HEK293T (cell line): ENCODE data around the gene SLC19A1.
A peak's percentile ranks its signal among the peaks of the same experiment; 100 is the strongest.

ENCODE experiments used
- CTCF ChIA-PET: fragments of 350-600 bp; formaldehyde crosslinking; extraction: SDS; loops from one replicate; lab custom pipeline; 2021; ENCODE audit warnings: antibody characterized with exemption, inconsistent platforms; lab: Yijun Ruan, JAX
- POLR2A ChIA-PET: fragments of 350-600 bp; formaldehyde crosslinking; extraction: SDS; loops from one replicate; lab custom pipeline; 2020; ENCODE audit warnings: antibody characterized with exemption, inconsistent platforms; lab: Yijun Ruan, JAX
- DNase-seq: peaks from one replicate; pipeline ENCODE4 v3.0.0; 2012; ENCODE audit warnings: mixed read lengths; ENCODE audit errors: extremely low spot score
- ARNT ChIP-seq: fragments of 450-650 bp; IDR thresholded peaks from 2 replicates; pipeline ENCODE4 v1.6.1; 2017; ENCODE audit warnings: mild to moderate bottlenecking
- BHLHE40 ChIP-seq: fragments of 450-650 bp; IDR thresholded peaks from 2 replicates; pipeline ENCODE4 v1.6.1; 2016; ENCODE audit warnings: mild to moderate bottlenecking, moderate library complexity, borderline replicate concordance
- CTBP1 ChIP-seq: fragments of 450-650 bp; IDR thresholded peaks from 2 replicates; pipeline ENCODE4 v1.6.1; 2016; ENCODE audit warnings: borderline replicate concordance
- ELF4 ChIP-seq: fragments of 450-650 bp; IDR thresholded peaks from 2 replicates; pipeline ENCODE4 v1.6.1; 2017; ENCODE audit warnings: antibody characterized with exemption
- FOXA1 ChIP-seq: fragments of 450-650 bp; IDR thresholded peaks from 2 replicates; pipeline ENCODE4 v1.6.1; 2016; ENCODE audit warnings: mild to moderate bottlenecking
- FOXK2 ChIP-seq: fragments of 450-650 bp; IDR thresholded peaks from 2 replicates; pipeline ENCODE4 v1.6.1; 2016; ENCODE audit warnings: mild to moderate bottlenecking
- FOXM1 ChIP-seq: fragments of 450-650 bp; IDR thresholded peaks from 2 replicates; pipeline ENCODE4 v1.6.1; 2017; ENCODE audit warnings: mild to moderate bottlenecking, borderline replicate concordance
- HDGF ChIP-seq: fragments of 450-650 bp; IDR thresholded peaks from 2 replicates; pipeline ENCODE4 v1.6.1; 2017; ENCODE audit warnings: antibody characterized with exemption, borderline replicate concordance
- L3MBTL2 ChIP-seq: fragments of 450-650 bp; conservative IDR thresholded peaks from 2 replicates; pipeline ENCODE4 v1.6.1; 2016; ENCODE audit warnings: mild to moderate bottlenecking
- LEF1 ChIP-seq: fragments of 450-650 bp; IDR thresholded peaks from 2 replicates; pipeline ENCODE4 v1.6.1; 2017; ENCODE audit warnings: mild to moderate bottlenecking, borderline replicate concordance
- NFRKB ChIP-seq: fragments of 450-650 bp; IDR thresholded peaks from 2 replicates; pipeline ENCODE4 v1.6.1; 2016; ENCODE audit warnings: mild to moderate bottlenecking, moderate library complexity
- SP1 ChIP-seq: fragments of 450-650 bp; IDR thresholded peaks from 2 replicates; pipeline ENCODE4 v1.6.1; 2017
- SUZ12 ChIP-seq: fragments of 450-650 bp; IDR thresholded peaks from 2 replicates; pipeline ENCODE4 v1.6.1; 2016; ENCODE audit warnings: mild to moderate bottlenecking
- TARDBP ChIP-seq: fragments of 450-650 bp; IDR thresholded peaks from 2 replicates; pipeline ENCODE4 v1.6.1; 2016
- ZNF384 ChIP-seq: fragments of 450-650 bp; IDR thresholded peaks from 2 replicates; pipeline ENCODE4 v1.6.1; 2016
- TF ChIP-seq, protein P1 (sequence below): fragments of 450-650 bp; IDR thresholded peaks from 2 replicates; pipeline ENCODE4 v1.6.1; 2016

SLC19A1 gene

DNA sequence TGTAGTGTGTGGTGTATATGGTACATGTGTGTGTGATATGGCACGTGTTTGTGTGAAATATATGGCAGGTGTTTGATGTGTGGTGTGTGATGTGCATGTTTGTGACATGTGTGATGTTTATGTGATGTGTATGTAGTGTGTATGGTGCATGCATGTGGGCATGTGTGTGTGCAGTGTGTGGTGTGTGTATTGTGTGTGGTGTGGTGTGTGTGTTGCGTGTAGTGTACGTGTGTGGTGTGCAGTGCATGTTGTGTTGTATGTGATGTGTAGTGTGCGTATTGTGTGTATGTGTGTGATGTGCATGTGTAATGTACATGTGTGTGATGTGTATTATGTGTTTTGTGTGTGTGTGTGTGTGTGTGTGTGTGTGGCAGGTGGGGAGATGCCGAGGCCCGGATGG, 65.7 kb downstream of the SLC19A1 start:
- ChIA-PET POLR2A (no interaction called here), CTCF (no interaction called here)
- no peak for DNase-seq
- TF ChIP-seq, protein P1, sequence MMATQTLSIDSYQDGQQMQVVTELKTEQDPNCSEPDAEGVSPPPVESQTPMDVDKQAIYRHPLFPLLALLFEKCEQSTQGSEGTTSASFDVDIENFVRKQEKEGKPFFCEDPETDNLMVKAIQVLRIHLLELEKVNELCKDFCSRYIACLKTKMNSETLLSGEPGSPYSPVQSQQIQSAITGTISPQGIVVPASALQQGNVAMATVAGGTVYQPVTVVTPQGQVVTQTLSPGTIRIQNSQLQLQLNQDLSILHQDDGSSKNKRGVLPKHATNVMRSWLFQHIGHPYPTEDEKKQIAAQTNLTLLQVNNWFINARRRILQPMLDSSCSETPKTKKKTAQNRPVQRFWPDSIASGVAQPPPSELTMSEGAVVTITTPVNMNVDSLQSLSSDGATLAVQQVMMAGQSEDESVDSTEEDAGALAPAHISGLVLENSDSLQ = no peak
- TF ChIP-seq SP1 = no peak
- TF ChIP-seq CTBP1 = 0 out of 2 replicates have a peak, but pooled peaks have one; percentile 31
- no peak for TF ChIP-seq HDGF
- TF ChIP-seq ZNF384 = no peak
- no peak for TF ChIP-seq L3MBTL2
- no peak for TF ChIP-seq ELF4
- peak; percentile 84 for TF ChIP-seq TARDBP
- no peak for TF ChIP-seq FOXK2
- TF ChIP-seq FOXM1 = no peak
- no peak for TF ChIP-seq ARNT
- TF ChIP-seq NFRKB = no peak
- TF ChIP-seq FOXA1 = no peak
- no peak for TF ChIP-seq LEF1

DNA sequence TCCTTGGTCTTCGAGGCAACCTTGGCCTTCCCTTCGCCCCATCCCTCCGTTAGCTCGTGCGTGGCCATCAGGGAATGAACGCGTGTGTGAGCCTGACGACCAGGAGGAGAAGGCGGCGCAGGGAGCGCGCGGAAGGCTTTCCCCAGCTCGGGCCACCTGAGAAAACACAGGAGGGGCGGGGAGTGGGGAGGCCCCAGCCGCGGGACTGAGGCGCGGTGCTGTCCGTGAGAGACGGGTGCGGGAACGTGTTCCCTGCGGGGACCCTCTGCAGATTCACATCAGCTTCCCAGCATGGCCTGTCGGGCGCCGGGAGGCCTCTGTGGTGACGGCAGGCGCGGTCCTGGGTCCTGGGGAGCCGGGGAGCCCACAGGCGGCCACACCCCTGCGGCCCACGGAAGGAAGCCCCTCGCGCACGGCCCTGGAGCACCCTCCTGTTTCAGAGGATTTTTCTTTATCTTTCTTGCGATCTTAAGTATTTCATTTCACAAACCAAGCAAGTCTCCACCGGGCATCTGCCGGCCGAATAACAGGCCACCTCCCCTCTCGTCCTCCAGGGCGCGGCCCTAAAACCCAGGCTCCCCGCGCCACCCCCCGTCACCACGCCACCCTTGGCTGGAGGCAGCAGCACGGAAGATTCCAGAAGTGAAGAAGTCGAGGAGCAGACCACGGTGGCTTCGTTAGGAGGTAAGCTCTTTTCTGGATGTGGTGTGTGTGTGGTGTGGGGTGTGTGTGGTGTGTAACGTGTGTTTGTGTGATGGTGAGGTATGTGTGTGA, 66.3 kb downstream of the SLC19A1 start:
- ChIA-PET POLR2A (no interaction called here), CTCF (no interaction called here)
- no peak for TF ChIP-seq TARDBP
- no peak for TF ChIP-seq NFRKB
- no peak for TF ChIP-seq L3MBTL2
- TF ChIP-seq FOXA1 = no peak
- TF ChIP-seq SP1 = no peak
- no peak for TF ChIP-seq ARNT
- no peak for TF ChIP-seq FOXM1
- no peak for TF ChIP-seq FOXK2
- no peak for TF ChIP-seq LEF1
- TF ChIP-seq, protein P1 = no peak
- TF ChIP-seq SUZ12 = no peak
- no peak for TF ChIP-seq ELF4
- no peak for TF ChIP-seq HDGF
- TF ChIP-seq CTBP1 = no peak
- TF ChIP-seq ZNF384 = no peak
- DNase-seq = no peak

DNA sequence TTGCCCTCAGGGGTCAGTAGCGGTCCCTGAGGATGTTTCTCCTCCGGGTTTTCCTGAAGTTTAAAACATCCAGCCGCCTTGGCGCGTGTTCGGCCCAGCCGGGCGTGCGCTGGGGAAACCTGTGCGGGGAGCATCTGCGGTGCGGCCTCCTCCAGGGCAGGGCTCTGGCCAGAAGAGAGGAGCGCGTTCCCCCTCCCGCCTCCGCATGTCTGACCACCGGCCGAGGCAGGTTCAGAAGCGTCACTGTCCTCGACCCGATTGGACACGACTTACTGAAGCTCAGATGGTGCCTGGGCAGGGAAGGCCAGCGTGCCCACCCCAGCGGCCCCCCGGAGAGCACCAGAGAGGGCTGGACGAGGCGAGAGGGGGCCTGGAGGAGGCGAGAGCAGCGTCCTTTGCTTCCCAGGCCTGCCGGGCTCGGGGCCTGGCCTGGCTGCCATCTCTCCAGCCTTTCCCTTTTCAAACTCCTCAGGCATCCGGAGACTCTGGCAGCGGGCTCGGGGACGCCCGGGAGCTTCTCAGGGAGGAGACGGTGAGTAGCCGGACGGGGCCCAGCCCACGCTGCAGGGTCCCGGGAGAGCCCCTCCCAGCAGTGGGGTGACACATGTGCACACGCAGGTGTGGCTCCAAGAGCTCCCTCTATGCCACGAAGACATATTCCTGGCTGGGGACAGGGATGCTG, 67.1 kb downstream of the SLC19A1 start:
- CTCF ChIA-PET = no interaction called here

DNA sequence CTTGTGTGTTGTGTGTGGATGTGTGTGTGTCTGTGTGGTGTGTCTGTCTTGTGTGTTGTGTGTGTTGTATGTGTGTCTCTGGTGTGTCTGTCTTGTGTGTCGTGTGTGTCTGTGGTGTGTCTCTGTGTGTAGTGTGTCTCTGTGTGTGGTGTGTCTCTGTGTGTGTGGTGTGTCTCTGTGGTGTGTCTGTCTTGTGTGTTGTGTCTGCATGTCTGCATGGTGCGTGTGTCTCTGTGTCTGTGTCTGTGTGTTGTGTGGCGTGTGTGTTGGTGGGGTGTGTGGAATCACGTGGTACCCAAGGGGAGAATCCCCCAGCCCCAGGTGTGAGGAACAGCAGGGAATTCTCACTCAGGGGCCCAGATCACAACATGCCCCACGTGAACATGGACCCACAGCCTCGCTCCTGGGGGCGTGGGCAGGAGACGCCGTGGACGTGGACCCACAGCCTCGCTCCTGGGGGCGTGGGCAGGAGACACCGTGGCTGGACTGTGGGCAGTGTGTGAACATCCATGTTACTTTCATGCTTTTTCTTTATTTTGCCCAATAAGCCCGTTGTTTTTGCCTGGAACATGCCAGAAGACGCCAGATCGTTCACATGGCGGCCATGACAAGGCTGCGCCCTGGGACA, 67.8 kb downstream of the SLC19A1 start:
- POLR2A ChIA-PET = no interaction called here
- TF ChIP-seq TARDBP (0 out of 2 replicates have a peak, but pooled peaks have one; percentile 41), ZNF384 (no peak), ELF4 (no peak)
- TF ChIP-seq, protein P1 = no peak
- CTCF ChIA-PET = no interaction called here
- DNase-seq = no peak

More for the DNA sequence above, 67.1 kb downstream of the SLC19A1 start:
- no peak for DNase-seq
- POLR2A ChIA-PET = no interaction called here
- TF ChIP-seq CTBP1 = no peak
- no peak for TF ChIP-seq NFRKB
- TF ChIP-seq SUZ12 = no peak
- TF ChIP-seq ZNF384 = no peak
- no peak for TF ChIP-seq BHLHE40
- no peak for TF ChIP-seq FOXA1
- no peak for TF ChIP-seq LEF1
- TF ChIP-seq FOXK2 = no peak
- TF ChIP-seq L3MBTL2 = no peak
- TF ChIP-seq, protein P1 = no peak
- no peak for TF ChIP-seq TARDBP
- TF ChIP-seq HDGF = no peak
- no peak for TF ChIP-seq ELF4
- no peak for TF ChIP-seq FOXM1
- TF ChIP-seq ARNT = no peak
- TF ChIP-seq SP1 = no peak

DNA sequence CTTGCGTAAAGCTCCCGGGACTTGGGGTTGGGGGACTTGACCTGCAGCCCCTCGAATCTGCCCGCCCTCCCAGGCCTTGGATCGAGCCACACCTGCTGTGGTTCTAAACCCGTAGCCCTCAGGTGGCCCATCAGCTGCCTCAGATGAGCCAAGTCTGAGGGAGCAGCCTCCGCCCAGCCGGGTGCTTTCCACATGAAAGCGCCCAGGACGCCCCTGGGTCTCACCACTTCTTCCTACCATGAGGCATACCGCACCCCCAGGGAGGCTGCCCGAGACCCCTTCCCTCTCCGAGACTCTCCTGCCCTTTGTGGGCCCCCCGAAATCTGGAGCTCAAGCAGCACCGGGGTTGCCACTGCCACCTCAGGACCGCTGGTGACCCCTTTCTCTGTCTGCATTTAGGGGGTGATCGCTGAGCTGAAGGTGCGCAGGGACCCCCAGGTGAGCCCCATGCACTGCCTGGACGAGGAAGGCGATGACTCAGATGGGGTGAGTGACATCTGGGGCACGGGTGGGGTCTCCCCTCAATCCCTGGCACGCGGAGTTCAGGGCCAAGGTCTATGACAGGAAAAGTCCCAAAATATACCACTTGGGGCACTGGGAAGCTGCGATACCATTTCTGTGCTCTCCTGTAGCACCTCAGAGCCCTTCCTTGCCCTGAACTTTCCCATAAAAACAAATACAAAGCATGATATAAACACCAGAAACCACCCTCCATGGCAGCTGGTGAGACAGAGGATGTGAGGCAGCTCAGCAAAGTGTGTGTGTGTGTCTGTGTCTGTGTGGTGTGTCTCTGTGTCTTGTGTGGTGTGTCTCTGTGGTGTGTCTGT, 68.5 kb downstream of the SLC19A1 start:
- CTCF ChIA-PET = no interaction called here
- POLR2A ChIA-PET = no interaction called here
- TF ChIP-seq ARNT = no peak
- no peak for TF ChIP-seq ZNF384
- TF ChIP-seq NFRKB = no peak
- no peak for TF ChIP-seq BHLHE40
- TF ChIP-seq SP1 = no peak
- no peak for TF ChIP-seq LEF1
- TF ChIP-seq ELF4 = no peak
- TF ChIP-seq FOXM1 = no peak
- no peak for TF ChIP-seq CTBP1
- TF ChIP-seq FOXK2 = no peak
- TF ChIP-seq SUZ12 = no peak
- no peak for TF ChIP-seq L3MBTL2
- no peak for TF ChIP-seq FOXA1
- no peak for DNase-seq
